OCI-LY3 (cell line): ENCODE measurements around the gene YY1.

Experiments
- H2AFZ ChIP-seq: fragments of 200-600, 300-600 bp; shearing (Covaris generic); 2 replicates; pipeline ENCODE4 v1.6.0; 2014; ENCODE audit warnings: antibody characterized with exemption, low read depth, low read length
- H3K27ac ChIP-seq: fragments of 200-600, 300-600 bp; sonication (generic); 2 replicates; pipeline ENCODE4 v1.5.1; 2014; ENCODE audit warnings: mild to moderate bottlenecking, low read length, moderate library complexity, mixed read lengths
- H3K27me3 ChIP-seq: fragments of 200-600, 300-600 bp; sonication (generic); 2 replicates; pipeline ENCODE4 v1.6.1; 2014; ENCODE audit warnings: low read depth, low read length, mixed read lengths
- H3K36me3 ChIP-seq: fragments of 200-600, 300-600 bp; sonication (generic); replicated peaks from 2 replicates; pipeline ENCODE3; 2014; ENCODE audit warnings: low read depth, low read length, mixed read lengths
- H3K4me1 ChIP-seq: fragments of 300-600, 200-600 bp; sonication (generic); 2 replicates; pipeline ENCODE4 v1.6.1; 2014; ENCODE audit warnings: low read length, mixed read lengths
- H3K4me2 ChIP-seq: fragments of 200-600, 300-600 bp; sonication (generic); 2 replicates; pipeline ENCODE4 v1.6.1; 2014; ENCODE audit warnings: low read length, mixed read lengths
- H3K4me3 ChIP-seq: fragments of 300-600, 200-600 bp; sonication (generic); 2 replicates; pipeline ENCODE4 v1.5.1; 2014; ENCODE audit warnings: antibody characterized with exemption, mild to moderate bottlenecking, low read length, moderate library complexity
- H3K79me2 ChIP-seq: fragments of 300-600, 200-600 bp; shearing (Covaris generic); 2 replicates; pipeline ENCODE4 v1.6.1; 2014; ENCODE audit warnings: mild to moderate bottlenecking, low read length, mixed read lengths
- H3K9ac ChIP-seq: fragments of 300-600, 200-600 bp; shearing (Covaris generic); 2 replicates; pipeline ENCODE4 v1.6.0; 2014; ENCODE audit warnings: mild to moderate bottlenecking, low read length, moderate library complexity
- H3K9me3 ChIP-seq: fragments of 200-600, 300-600 bp; shearing (Covaris generic); 2 replicates; pipeline ENCODE4 v1.6.1; 2014; ENCODE audit warnings: low read length, mixed read lengths; ENCODE audit not compliant: insufficient read depth
- H4K20me1 ChIP-seq: fragments of 200-600, 300-600 bp; sonication (generic); 2 replicates; pipeline ENCODE4 v1.6.1; 2016; ENCODE audit warnings: low read length, mixed read lengths; ENCODE audit not compliant: insufficient read depth
- EZH2phosphoT487 ChIP-seq: fragments of 200-600 bp; shearing (Covaris generic); IDR thresholded peaks from 2 replicates; pipeline ENCODE4 v1.6.1; 2018; ENCODE audit warnings: antibody characterized with exemption, mixed run types, low read depth
- TF ChIP-seq, protein P1 (sequence below): fragments of 200-600, 300-600 bp; sonication (generic); IDR thresholded peaks from 2 replicates; pipeline ENCODE4 v1.5.1; 2014; ENCODE audit warnings: antibody characterized with exemption, low read length, low read depth

Gene YY1

DNA sequence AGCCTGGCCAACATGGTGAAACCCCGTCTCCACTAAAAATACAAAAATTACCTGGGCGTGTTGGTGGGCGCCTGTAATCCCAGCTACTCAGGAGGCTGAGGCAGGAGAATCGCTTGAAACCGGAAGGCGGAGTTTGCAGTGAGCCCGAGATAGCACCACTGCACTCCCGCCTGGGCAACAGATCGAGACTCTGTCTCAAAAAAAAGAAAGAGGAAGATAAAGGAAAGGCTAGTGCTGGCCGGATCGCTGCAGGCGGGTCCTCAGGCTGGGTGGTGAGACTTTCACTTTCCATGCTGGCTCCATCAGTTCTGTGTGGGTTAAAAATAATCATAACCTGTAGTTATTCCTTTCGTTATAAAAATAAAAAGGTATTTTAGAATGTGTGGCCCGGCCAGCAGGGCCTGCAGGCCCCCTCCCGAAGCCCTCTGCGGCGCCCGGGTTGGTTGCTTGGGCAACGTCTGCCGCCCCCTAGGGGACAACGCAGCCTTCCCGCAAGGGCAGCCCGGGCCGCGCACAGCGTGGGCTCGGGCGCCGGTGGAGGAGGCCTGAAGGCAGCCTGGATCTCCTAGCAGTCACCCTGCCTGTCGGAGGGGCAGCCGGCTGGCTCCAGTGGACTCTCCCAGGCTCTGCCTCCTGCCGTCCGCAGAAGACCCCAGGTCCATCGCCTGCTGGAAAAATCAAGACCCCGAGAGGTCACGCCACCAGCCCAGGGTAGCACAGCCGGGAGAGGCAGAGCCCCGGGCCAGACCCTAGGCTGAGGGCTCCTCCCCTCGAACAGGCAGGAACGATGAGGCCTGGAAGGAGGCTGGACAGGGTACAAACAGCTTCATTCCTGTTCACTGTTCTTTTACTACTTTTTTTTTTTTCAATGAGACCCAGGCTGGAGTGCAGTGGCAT is 79.2 kb downstream of the YY1 start:
- peak overlapping the region; percentile 74 for H3K4me3 ChIP-seq
- peak overlapping the region; percentile 75 for H3K4me2 ChIP-seq
- no peaks in the 10 kb centered on the region for H3K79me2 ChIP-seq
- H4K20me1 ChIP-seq = no peaks in the 10 kb centered on the region
- no peaks in the 10 kb centered on the region for H3K9me3 ChIP-seq
- peaks cover 10% of the 10 kb centered on the region for H3K4me1 ChIP-seq
- peak overlapping the region; percentile 97 for H2AFZ ChIP-seq
- no peaks in the 10 kb centered on the region for H3K36me3 ChIP-seq
- TF ChIP-seq EZH2phosphoT487 = no peak
- TF ChIP-seq, protein P1, sequence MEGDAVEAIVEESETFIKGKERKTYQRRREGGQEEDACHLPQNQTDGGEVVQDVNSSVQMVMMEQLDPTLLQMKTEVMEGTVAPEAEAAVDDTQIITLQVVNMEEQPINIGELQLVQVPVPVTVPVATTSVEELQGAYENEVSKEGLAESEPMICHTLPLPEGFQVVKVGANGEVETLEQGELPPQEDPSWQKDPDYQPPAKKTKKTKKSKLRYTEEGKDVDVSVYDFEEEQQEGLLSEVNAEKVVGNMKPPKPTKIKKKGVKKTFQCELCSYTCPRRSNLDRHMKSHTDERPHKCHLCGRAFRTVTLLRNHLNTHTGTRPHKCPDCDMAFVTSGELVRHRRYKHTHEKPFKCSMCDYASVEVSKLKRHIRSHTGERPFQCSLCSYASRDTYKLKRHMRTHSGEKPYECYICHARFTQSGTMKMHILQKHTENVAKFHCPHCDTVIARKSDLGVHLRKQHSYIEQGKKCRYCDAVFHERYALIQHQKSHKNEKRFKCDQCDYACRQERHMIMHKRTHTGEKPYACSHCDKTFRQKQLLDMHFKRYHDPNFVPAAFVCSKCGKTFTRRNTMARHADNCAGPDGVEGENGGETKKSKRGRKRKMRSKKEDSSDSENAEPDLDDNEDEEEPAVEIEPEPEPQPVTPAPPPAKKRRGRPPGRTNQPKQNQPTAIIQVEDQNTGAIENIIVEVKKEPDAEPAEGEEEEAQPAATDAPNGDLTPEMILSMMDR = peak; percentile 73
- no peak overlapping the region for H3K27ac ChIP-seq
- H3K9ac ChIP-seq = peak overlapping the region; percentile 52
- no peaks in the 10 kb centered on the region for H3K27me3 ChIP-seq

DNA sequence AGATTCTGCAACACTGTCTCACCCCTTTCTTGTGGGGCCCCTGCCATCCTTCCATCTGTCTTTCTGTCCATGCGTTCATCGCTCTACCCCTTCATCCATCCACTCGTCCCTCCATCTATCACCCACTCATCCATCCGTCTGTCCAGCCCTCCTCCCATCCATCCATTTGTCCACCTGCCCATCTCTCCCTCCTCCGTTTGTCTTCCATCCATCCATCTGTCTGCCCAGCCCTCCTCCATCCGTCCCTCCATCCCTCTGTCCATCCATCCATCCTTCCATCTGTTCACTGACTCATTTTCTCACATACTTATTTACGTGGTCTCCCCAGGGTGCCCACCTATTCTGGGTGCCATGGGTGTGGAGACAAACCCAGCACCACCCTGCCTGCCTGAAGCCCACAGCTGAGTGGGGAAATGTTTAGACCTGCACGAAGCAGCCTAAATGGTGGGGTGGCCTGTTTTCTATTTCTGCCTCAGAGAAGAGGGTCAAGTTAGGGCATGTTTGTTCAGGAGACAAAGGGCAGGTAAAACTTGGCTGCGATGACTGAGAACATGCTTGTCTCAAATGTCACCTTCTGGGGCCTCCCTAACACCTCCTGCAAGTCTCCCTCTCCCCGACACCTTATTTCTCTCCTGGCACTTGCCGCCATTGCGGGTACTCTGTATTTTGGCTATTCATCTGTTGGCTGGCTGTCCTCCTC is 81.4 kb downstream of the YY1 start:
- no peak overlapping the region for H3K27ac ChIP-seq
- H4K20me1 ChIP-seq = no peaks in the 10 kb centered on the region
- H3K9me3 ChIP-seq = no peaks in the 10 kb centered on the region
- no peaks in the 10 kb centered on the region for H3K79me2 ChIP-seq
- peaks cover 10% of the 10 kb centered on the region for H3K4me1 ChIP-seq
- H3K9ac ChIP-seq = no peak overlapping the region
- H3K4me3 ChIP-seq = no peak overlapping the region
- no peak for TF ChIP-seq EZH2phosphoT487
- H3K36me3 ChIP-seq = no peaks in the 10 kb centered on the region
- H2AFZ ChIP-seq = no peak overlapping the region
- no peak overlapping the region for H3K4me2 ChIP-seq
- H3K27me3 ChIP-seq = no peaks in the 10 kb centered on the region

DNA sequence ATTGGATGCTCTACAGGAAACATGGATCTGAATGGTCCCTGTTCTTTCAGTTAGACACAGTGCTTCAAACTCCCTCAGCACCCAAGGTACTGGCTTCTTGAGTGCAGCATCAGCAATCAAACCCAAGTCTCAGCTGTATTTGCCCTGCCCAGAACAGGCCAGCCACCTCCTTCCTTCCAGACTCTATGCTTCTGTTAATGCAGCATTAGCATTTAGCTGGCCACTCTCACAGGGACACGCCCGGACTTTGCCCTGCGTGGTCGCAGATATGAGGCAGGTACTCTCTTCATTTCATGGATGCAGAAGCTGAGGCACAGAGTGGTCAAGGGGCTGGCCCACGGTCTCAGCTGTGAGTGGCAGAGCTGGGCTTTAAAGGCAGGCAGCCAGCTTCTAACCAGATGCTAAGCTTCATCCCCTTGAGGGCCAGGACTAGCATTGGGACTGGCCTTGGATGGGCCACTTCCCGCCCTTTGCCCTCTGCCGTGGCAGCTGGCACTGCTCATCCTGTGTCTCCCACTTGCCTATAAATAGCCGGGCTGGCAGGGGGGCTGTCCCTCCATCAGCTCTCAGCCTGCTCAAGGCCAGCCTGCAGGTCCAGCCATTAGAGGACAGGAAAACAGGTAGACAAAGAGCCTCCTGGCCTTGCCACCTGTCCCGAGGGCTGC is 82.7 kb downstream of the YY1 start:
- H3K4me2 ChIP-seq = no peak overlapping the region
- H3K4me1 ChIP-seq = peaks cover 10% of the 10 kb centered on the region
- TF ChIP-seq, protein P1 = no peak
- no peak for TF ChIP-seq EZH2phosphoT487
- H4K20me1 ChIP-seq = no peaks in the 10 kb centered on the region
- no peak overlapping the region for H3K27ac ChIP-seq
- no peak overlapping the region for H3K4me3 ChIP-seq
- no peaks in the 10 kb centered on the region for H3K9me3 ChIP-seq
- H3K9ac ChIP-seq = no peak overlapping the region
- H3K27me3 ChIP-seq = no peaks in the 10 kb centered on the region
- H2AFZ ChIP-seq = no peak overlapping the region
- H3K36me3 ChIP-seq = no peaks in the 10 kb centered on the region
- no peaks in the 10 kb centered on the region for H3K79me2 ChIP-seq

DNA sequence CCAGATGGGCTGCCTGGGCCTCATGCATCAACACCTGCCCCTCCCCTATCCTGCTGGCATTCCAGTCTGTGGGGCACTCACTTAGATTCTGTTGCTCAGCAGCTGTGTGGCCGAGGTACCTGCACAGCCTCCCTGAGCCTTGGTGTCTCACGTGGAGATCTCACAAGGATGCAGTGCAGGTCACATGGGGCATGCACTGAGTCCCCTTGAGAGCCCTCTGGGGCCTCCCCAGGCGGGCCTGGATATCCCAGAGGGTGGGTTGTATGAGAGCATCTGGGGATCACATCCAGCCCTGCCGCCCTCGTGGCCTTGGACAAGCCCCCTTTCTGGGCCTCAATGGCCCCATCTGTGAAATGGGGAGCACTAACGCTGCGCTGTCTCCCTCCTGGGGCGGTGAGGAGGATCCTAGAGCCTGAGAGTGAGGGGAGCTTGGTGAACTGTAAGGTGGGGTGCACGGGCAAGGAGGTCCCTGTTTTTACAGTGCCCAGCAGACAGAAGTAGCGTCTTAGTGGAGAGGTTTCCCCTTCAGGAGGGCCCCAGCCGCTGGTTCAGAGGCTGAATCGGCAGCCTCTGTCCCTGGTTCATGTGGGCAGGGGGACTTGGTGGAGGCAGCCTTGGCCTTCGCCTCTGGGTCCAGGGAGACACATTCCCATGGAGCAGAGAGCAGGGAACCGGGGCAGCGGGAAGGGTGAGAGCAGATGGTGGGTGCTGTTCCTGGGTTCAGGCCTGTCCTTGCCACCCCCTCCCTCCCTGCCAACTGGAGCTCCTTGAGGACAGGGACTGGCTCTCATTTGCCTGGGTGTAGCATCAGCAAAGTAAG is 83.4 kb downstream of the YY1 start:
- no peaks in the 10 kb centered on the region for H3K27me3 ChIP-seq
- H3K9ac ChIP-seq = no peak overlapping the region
- no peaks in the 10 kb centered on the region for H3K9me3 ChIP-seq
- H3K4me3 ChIP-seq = no peak overlapping the region
- no peak overlapping the region for H3K4me2 ChIP-seq
- no peaks in the 10 kb centered on the region for H4K20me1 ChIP-seq
- H3K36me3 ChIP-seq = no peaks in the 10 kb centered on the region
- no peak overlapping the region for H3K27ac ChIP-seq
- H3K4me1 ChIP-seq = peaks cover 9% of the 10 kb centered on the region
- no peak overlapping the region for H2AFZ ChIP-seq
- TF ChIP-seq, protein P1 = no peak
- TF ChIP-seq EZH2phosphoT487 = no peak
- no peaks in the 10 kb centered on the region for H3K79me2 ChIP-seq
